ENCODE data around the gene EDEM1. TPM values are rescaled to one million over a fixed set of nuclear protein-coding genes. Genes with fewer than 3 reads are reported as not detected.

EDEM1 gene
- total RNA-seq, 4 donors from 2014 or later = 18.4 to 41.7 (median 35.8) TPM

- H3K36me3 ChIP-seq = no peaks in the 10 kb centered on the region
- TF ChIP-seq EP300 (IDR thresholded peaks at IDR 0.05) (no peak), POLR2A (IDR thresholded peaks at IDR 0.05) (no peak), POLR2AphosphoS5 (IDR thresholded peaks at IDR 0.05) (no peak), CTCF (IDR thresholded peaks at IDR 0.05) (no peak)
- no peak overlapping the region for H3K4me3 ChIP-seq
- no peaks in the 10 kb centered on the region for H3K9me3 ChIP-seq
- 13 to 17% methylated on average over 2 of the region's 2 CpGs for WGBS, 2 donors (ENCODE audit: low coverage in 1 of 2)
- ATAC-seq = no peak
- no peaks in the 10 kb centered on the region for H3K4me1 ChIP-seq
- peaks cover 7% of the 10 kb centered on the region for H3K27me3 ChIP-seq
- no peak overlapping the region for H3K27ac ChIP-seq
Observed at GRCh38 chr3:5231487-5231886, 44.0 kb downstream of the EDEM1 start.

GRCh38 chr3:5232570-5232969 lies 45.1 kb downstream of the EDEM1 start:
- H3K4me3 ChIP-seq = no peak overlapping the region

GRCh38 chr3:5233026-5233425 lies 45.5 kb downstream of the EDEM1 start:
- no peak overlapping the region for H3K27ac ChIP-seq
- no peaks in the 10 kb centered on the region for H3K4me1 ChIP-seq
- H3K36me3 ChIP-seq = no peaks in the 10 kb centered on the region
- no peak for TF ChIP-seq POLR2AphosphoS5 (IDR thresholded peaks at IDR 0.05)
- no peak for TF ChIP-seq CTCF (IDR thresholded peaks at IDR 0.05)
- no peak for TF ChIP-seq EP300 (IDR thresholded peaks at IDR 0.05)
- TF ChIP-seq POLR2A (IDR thresholded peaks at IDR 0.05) = no peak
- WGBS, 2 donors (ENCODE audit: low coverage in 1 of 2) = 38 to 74% methylated on average over 1 to 2 of the region's 2 CpGs
- H3K4me3 ChIP-seq = no peak overlapping the region
- ATAC-seq = no peak
- H3K27me3 ChIP-seq = peaks cover 7% of the 10 kb centered on the region
- no peaks in the 10 kb centered on the region for H3K9me3 ChIP-seq

More at GRCh38 chr3:5232570-5232969, 45.1 kb downstream of the EDEM1 start:
- H3K9me3 ChIP-seq = no peaks in the 10 kb centered on the region
- peaks cover 7% of the 10 kb centered on the region for H3K27me3 ChIP-seq
- no peaks in the 10 kb centered on the region for H3K4me1 ChIP-seq
- no peak for ATAC-seq
- WGBS, 2 donors (ENCODE audit: low coverage in 1 of 2) = 54 to 73% methylated on average over 2 to 5 of the region's 6 CpGs
- TF ChIP-seq POLR2A (IDR thresholded peaks at IDR 0.05) = no peak
- TF ChIP-seq POLR2AphosphoS5 (IDR thresholded peaks at IDR 0.05) = no peak
- TF ChIP-seq EP300 (IDR thresholded peaks at IDR 0.05) = no peak
- no peak for TF ChIP-seq CTCF (IDR thresholded peaks at IDR 0.05)
- no peaks in the 10 kb centered on the region for H3K36me3 ChIP-seq
- H3K27ac ChIP-seq = no peak overlapping the region

GRCh38 chr3:5235655-5236054 lies 48.1 kb downstream of the EDEM1 start:
- Histone ChIP-seq H3K9me3 (no peaks in the 10 kb centered on the region), H3K36me3 (no peaks in the 10 kb centered on the region), H3K4me1 (no peaks in the 10 kb centered on the region), H3K4me3 (no peak overlapping the region), H3K27me3 (peaks cover 7% of the 10 kb centered on the region), H3K27ac (no peak overlapping the region)
- WGBS, 2 donors (ENCODE audit: low coverage in 1 of 2) = 82 to 94% methylated on average over 4 to 6 of the region's 7 CpGs
- no peak for ATAC-seq
- TF ChIP-seq POLR2A (IDR thresholded peaks at IDR 0.05) (no peak), EP300 (IDR thresholded peaks at IDR 0.05) (no peak), POLR2AphosphoS5 (IDR thresholded peaks at IDR 0.05) (no peak), CTCF (IDR thresholded peaks at IDR 0.05) (no peak)

GRCh38 chr3:5238545-5238944 lies 51.0 kb downstream of the EDEM1 start:
- TF ChIP-seq POLR2AphosphoS5 (IDR thresholded peaks at IDR 0.05) (no peak), POLR2A (IDR thresholded peaks at IDR 0.05) (no peak), EP300 (IDR thresholded peaks at IDR 0.05) (no peak), CTCF (IDR thresholded peaks at IDR 0.05) (no peak)
- no peaks in the 10 kb centered on the region for H3K36me3 ChIP-seq
- H3K9me3 ChIP-seq = peaks cover 0 to 3% (median 0%) of the 10 kb centered on the region in 3 donors
- H3K4me3 ChIP-seq = no peak overlapping the region
- no peaks in the 10 kb centered on the region for H3K27me3 ChIP-seq
- no peaks in the 10 kb centered on the region for H3K4me1 ChIP-seq
- no peak overlapping the region for H3K27ac ChIP-seq
- no peak for ATAC-seq
- WGBS, 2 donors (ENCODE audit: low coverage in 1 of 2) = 68 to 94% methylated on average over 3 to 4 of the region's 5 CpGs

All from gastroesophageal sphincter (tissue), 4 donors.